Type B pancreatic cell (in vitro differentiated cells): Measurements from ENCODE around the gene ZNF512B. TPM values are rescaled to one million over a fixed set of nuclear protein-coding genes. Genes with fewer than 3 reads are reported as not detected.
"Not testable (repeated sequence)": the region's sequence is repeated elsewhere in the genome, so short reads cannot be mapped to it uniquely, and the experiment has no call there.

Source experiments
- DNase-seq: peaks from one replicate; pipeline ENCODE4 v3.0.0; 2021; ENCODE audit warnings: mixed read lengths; ENCODE audit not compliant: unreplicated experiment; ENCODE audit errors: extremely low spot score
- H3K27ac Mint-ChIP-seq: 2 replicates; pipeline ENCODE4 v1.8.0; 2021; ENCODE audit warnings: mild to moderate bottlenecking, mixed read lengths
- H3K27me3 Mint-ChIP-seq: 2 replicates; pipeline ENCODE4 v1.8.0; 2021; ENCODE audit warnings: mixed read lengths
- H3K36me3 Mint-ChIP-seq: 2 replicates; pipeline ENCODE4 v1.8.0; 2021; ENCODE audit warnings: mixed read lengths
- H3K4me1 Mint-ChIP-seq: one replicate; pipeline ENCODE4 v1.8.0; 2021; ENCODE audit warnings: mixed read lengths; ENCODE audit not compliant: unreplicated experiment
- H3K4me3 Mint-ChIP-seq: 2 replicates; pipeline ENCODE4 v1.8.0; 2021; ENCODE audit warnings: mild to moderate bottlenecking, mixed read lengths
- H3K9me3 Mint-ChIP-seq: 2 replicates; pipeline ENCODE4 v1.8.0; 2021; ENCODE audit warnings: mixed read lengths
- CTCF ChIP-seq: fragments of 200-600 bp; sonication (generic); conservative IDR thresholded peaks from 2 replicates; pipeline ENCODE4 v1.5.0; 2021; ENCODE audit warnings: antibody characterized with exemption, mild to moderate bottlenecking
- long read RNA-seq: library from polyadenylated mRNA; unstranded; transcript quantifications from one replicate; pipeline ENCODE4 v2.0.0, GENCODE V29; 2020
- total RNA-seq: library from RNA; stranded (reverse); gene quantifications from 2 replicates; pipeline ENCODE4 v1.2.1, GENCODE V29; 2021; ENCODE audit warnings: low replicate concordance

ZNF512B gene
- total RNA-seq, result 34.7 and 40.8 TPM in 2 replicates
- long read RNA-seq, result 0 reads

GRCh38 chr20:63969838-63970713, at the start of gene ZNF512B:
TSS of gene ZNF512B (minus strand) at chr20:63969930. CDS start at chr20:63967950, 1,980 bp downstream.
- peaks cover 4% of the 10 kb centered on the region for H3K4me1 Mint-ChIP-seq
- H3K27ac Mint-ChIP-seq, result no peak within 1 kb of the TSS
- peak; percentile 81 for DNase-seq
- no peaks in the 10 kb centered on the region for H3K36me3 Mint-ChIP-seq
- H3K9me3 Mint-ChIP-seq, result no peaks in the 10 kb centered on the region
- no peaks in the 10 kb centered on the region for H3K27me3 Mint-ChIP-seq
- no peak for TF ChIP-seq CTCF
- H3K4me3 Mint-ChIP-seq, result peak within 1 kb of the TSS; percentile 83

- no peaks in the 10 kb centered on the region for H3K9me3 Mint-ChIP-seq
- H3K4me1 Mint-ChIP-seq, result no peaks in the 10 kb centered on the region
- no peak overlapping the region for H3K4me3 Mint-ChIP-seq
- no peak for DNase-seq
- no peak for TF ChIP-seq CTCF
- H3K27ac Mint-ChIP-seq, result no peak overlapping the region
- no peaks in the 10 kb centered on the region for H3K27me3 Mint-ChIP-seq
- peaks cover 26% of the 10 kb centered on the region for H3K36me3 Mint-ChIP-seq
Observed at GRCh38 chr20:64015635-64016034, 45.9 kb upstream of the ZNF512B start.

- peaks cover 35% of the 10 kb centered on the region for H3K36me3 Mint-ChIP-seq
- not testable (repeated sequence) for H3K9me3 Mint-ChIP-seq, H3K4me1 Mint-ChIP-seq, H3K27me3 Mint-ChIP-seq, H3K4me3 Mint-ChIP-seq, H3K27ac Mint-ChIP-seq, DNase-seq
Observed at GRCh38 chr20:64012385-64013154, 42.8 kb upstream of the ZNF512B start.

GRCh38 chr20:64011366-64011779, 41.6 kb upstream of the ZNF512B start:
- Mint-ChIP-seq H3K27me3 (no peaks in the 10 kb centered on the region), H3K4me1 (no peaks in the 10 kb centered on the region), H3K36me3 (peaks cover 33% of the 10 kb centered on the region), H3K9me3 (no peaks in the 10 kb centered on the region), H3K27ac (no peak overlapping the region), H3K4me3 (no peak overlapping the region)
- no peak for TF ChIP-seq CTCF
- no peak for DNase-seq

GRCh38 chr20:64010711-64011237, 41.0 kb upstream of the ZNF512B start:
- Mint-ChIP-seq H3K27me3 (no peaks in the 10 kb centered on the region), H3K4me1 (no peaks in the 10 kb centered on the region), H3K36me3 (peaks cover 33% of the 10 kb centered on the region), H3K9me3 (no peaks in the 10 kb centered on the region), H3K4me3 (no peak overlapping the region), H3K27ac (no peak overlapping the region)
- no peak for TF ChIP-seq CTCF
- no peak for DNase-seq
